GM12878 (cell line): ENCODE data around the gene FAM163A. TPM values are rescaled to one million over a fixed set of nuclear protein-coding genes. Genes with fewer than 3 reads are reported as not detected.

Experiments
- ATAC-seq: fragments of 200-7000 bp; cut with Tn5 transposase; 3 replicates; pipeline ENCODE4 v1.9.1; 2020; ENCODE audit warnings: mild to moderate bottlenecking, moderate library complexity
- BruUV-seq: library from RNA; stranded (reverse); fragments of 400-500 nt; replicated peaks from 2 replicates; lab custom pipeline; 2021; lab: Mats Ljungman, UMichigan
- CTCF ChIA-PET: fragments of 300-600 bp; sonication (Branson Sonifier 250); formaldehyde crosslinking; extraction: SDS; loops from one replicate; lab custom pipeline; 2021; ENCODE audit warnings: inconsistent platforms; lab: Yijun Ruan, JAX
- POLR2A ChIA-PET: fragments of 350-600 bp; formaldehyde crosslinking; extraction: SDS; loops from one replicate; lab custom pipeline; 2021; ENCODE audit warnings: inconsistent platforms; lab: Charles Lee
- RAD21 ChIA-PET: fragments of 300-600 bp; sonication (Branson Sonifier 250); formaldehyde crosslinking; loops from one replicate; lab custom pipeline; 2023; ENCODE audit warnings: antibody characterized with exemption; ENCODE audit not compliant: unreplicated experiment; lab: Charles Lee
- SMC1A ChIA-PET: fragments of 300-600 bp; sonication (Branson Sonifier 250); formaldehyde crosslinking; loops from one replicate; lab custom pipeline; 2023; ENCODE audit not compliant: unreplicated experiment, uncharacterized antibody; lab: Charles Lee
- DNase-seq: peaks from one replicate; pipeline ENCODE4 v3.0.0-alpha.2; 2011; ENCODE audit warnings: low read depth, low spot score
- FAIRE-seq: peaks from 3 replicates; lab custom pipeline; 2011; peaks lifted over from hg19 to GRCh38; lab: Jason Lieb, UNC
- H2AFZ ChIP-seq: 2 replicates; pipeline ENCODE4 v1.6.0; 2011; ENCODE audit warnings: low read depth, low read length, control low read depth; ENCODE audit not compliant: control insufficient read depth
- H3K27ac ChIP-seq: 2 replicates; pipeline ENCODE4 v1.5.1; 2011; ENCODE audit warnings: control low read depth; ENCODE audit not compliant: control insufficient read depth, insufficient read depth
- H3K27me3 ChIP-seq, 2 experiments: replicated peaks in 1 of 2; 2 replicates each; pipeline versions ENCODE4 v1.6.0 to v1.6.1; 2011; ENCODE audit warnings: low read length in 1 of 2; ENCODE audit not compliant: control insufficient read depth in 2 of 2, insufficient read depth in 2 of 2
- H3K36me3 ChIP-seq, 2 experiments: 2 replicates each; pipeline ENCODE4 v1.5.1; 2011; ENCODE audit warnings: low read length in 1 of 2; ENCODE audit not compliant: control insufficient read depth in 2 of 2, insufficient read depth in 2 of 2
- H3K4me1 ChIP-seq: 2 replicates; pipeline ENCODE4 v1.6.1; 2011; ENCODE audit warnings: mild to moderate bottlenecking, low read length, moderate library complexity, mixed read lengths; ENCODE audit not compliant: control insufficient read depth, insufficient read depth
- H3K4me2 ChIP-seq: 2 replicates; pipeline ENCODE4 v1.6.0; 2011; ENCODE audit warnings: control low read depth; ENCODE audit not compliant: control insufficient read depth, insufficient read depth
- H3K4me3 ChIP-seq: fragments of 200-600 bp; sonication (generic); 2 replicates; pipeline ENCODE4 v1.5.1; 2016
- H3K79me2 ChIP-seq: 2 replicates; pipeline ENCODE4 v1.6.0; 2011; ENCODE audit warnings: low read length; ENCODE audit not compliant: control insufficient read depth, insufficient read depth
- H3K9ac ChIP-seq: 2 replicates; pipeline ENCODE4 v1.8.0; 2011; ENCODE audit warnings: low read length, control low read depth, mixed read lengths; ENCODE audit not compliant: control insufficient read depth, insufficient read depth
- H3K9me3 ChIP-seq: replicated peaks from 3 replicates; pipeline ENCODE4 v1.5.1; 2011; ENCODE audit warnings: mild to moderate bottlenecking, low read length; ENCODE audit not compliant: control insufficient read depth, insufficient read depth
- H4K20me1 ChIP-seq: 2 replicates; pipeline ENCODE4 v1.6.0; 2011; ENCODE audit not compliant: control insufficient read depth, insufficient read depth
- BHLHE40 ChIP-seq, 2 experiments: fragments of 450-650 bp in 1 of 2; IDR thresholded peaks; 2 replicates each; pipeline ENCODE4 v1.6.1; 2011 to 2017; ENCODE audit warnings: low read depth in 2 of 2, borderline replicate concordance in 1 of 2, improper control_type of control experiment in 1 of 2, low read length in 1 of 2, mild to moderate bottlenecking in 1 of 2
- BMI1 ChIP-seq: fragments of 450-650 bp; IDR thresholded peaks from 2 replicates; pipeline ENCODE4 v1.6.1; 2016; ENCODE audit warnings: mild to moderate bottlenecking, moderate library complexity, borderline replicate concordance
- EED ChIP-seq: sonication (generic); IDR thresholded peaks from 2 replicates; pipeline ENCODE4 v1.6.1; 2016; ENCODE audit warnings: antibody characterized with exemption, low read depth
- ESRRA ChIP-seq: IDR thresholded peaks from 2 replicates; pipeline ENCODE4 v1.6.1; 2012; ENCODE audit warnings: mild to moderate bottlenecking, low read length, improper control_type of control experiment
- HCFC1 ChIP-seq: fragments of 150-350 bp; IDR thresholded peaks from 2 replicates; pipeline ENCODE4 v1.6.1; 2014; ENCODE audit warnings: low read length
- MAX ChIP-seq: IDR thresholded peaks from 2 replicates; pipeline ENCODE4 v1.6.1; 2012; ENCODE audit warnings: low read depth, low read length, improper control_type of control experiment
- MTA2 ChIP-seq: fragments of 450-650 bp; IDR thresholded peaks from 2 replicates; pipeline ENCODE4 v1.6.1; 2016; ENCODE audit warnings: low read depth, mild to moderate bottlenecking, moderate library complexity
- MTA3 ChIP-seq: IDR thresholded peaks from 2 replicates; pipeline ENCODE4 v1.6.1; 2012; ENCODE audit warnings: low read length, inconsistent platforms, borderline replicate concordance
- MYB ChIP-seq: fragments of 150-350 bp; IDR thresholded peaks from 2 replicates; pipeline ENCODE4 v1.6.1; 2014; ENCODE audit warnings: mild to moderate bottlenecking, low read depth, low read length, borderline replicate concordance
- NRF1 ChIP-seq: conservative IDR thresholded peaks from 2 replicates; pipeline ENCODE4 v1.6.1; 2011; ENCODE audit warnings: mild to moderate bottlenecking, low read depth, low read length, improper control_type of control experiment
- RCOR1 ChIP-seq: conservative IDR thresholded peaks from 2 replicates; pipeline ENCODE4 v1.6.1; 2012; ENCODE audit warnings: low read depth, low read length, improper control_type of control experiment
- SMAD5 ChIP-seq: IDR thresholded peaks from 2 replicates; pipeline ENCODE4 v1.6.1; 2016; ENCODE audit warnings: antibody characterized with exemption, low read depth
- TARDBP ChIP-seq: IDR thresholded peaks from 2 replicates; pipeline ENCODE4 v1.6.1; 2016; ENCODE audit warnings: borderline replicate concordance
- ZNF274 ChIP-seq: IDR thresholded peaks from one replicate; pipeline ENCODE4 v1.8.0; 2011; ENCODE audit not compliant: insufficient read length, insufficient read depth
- ZZZ3 ChIP-seq: IDR thresholded peaks from 2 replicates; pipeline ENCODE4 v1.6.1; 2011; ENCODE audit warnings: low read depth; ENCODE audit not compliant: control insufficient read depth, insufficient read length
- WGBS: methylation state at CpG from one replicate; pipeline ENCODE4 v1.1.6; 2016; ENCODE audit warnings: low lambda C conversion rate; ENCODE audit not compliant: insufficient replicate concordance, insufficient coverage; ENCODE audit errors: missing lambda C conversion rate; 5-methylcytosine and 5-hydroxymethylcytosine counted together
- in situ Hi-C: fragments of 300-500 bp; cut with MboI; formaldehyde crosslinking; loops from 9 replicates; pipeline ENCODE4 v1.14.3; 2018; ENCODE audit warnings: mixed read lengths
- intact Hi-C: fragments of 100-400 bp; cut with micrococcal nuclease; formaldehyde crosslinking; loops from one replicate; pipeline ENCODE4 v1.14.2; 2022; ENCODE audit not compliant: unreplicated experiment
- polyA plus RNA-seq, 11 experiments: library from polyadenylated mRNA; depleted of rRNA in 4 of 11; unstranded in 6 of 11; stranded (reverse) in 5 of 11; fragments of >200 nt; fragmentation: Nextera tagmentation in 4 of 11; fragmentation: Illumina TruSeq in 1 of 11; extraction: Ambion mirVana in 4 of 11; extraction: Trizol in 1 of 11; gene quantifications; 1 replicate in 1 of 11; 2 replicates in 10 of 11; pipeline versions ENCODE4 v1.2.1 to v1.2.3, GENCODE V29; 2011 to 2016; ENCODE audit warnings: inconsistent platforms in 2 of 11, missing spikeins in 2 of 11, low read depth in 1 of 11
- total RNA-seq, 4 experiments: library from RNA; depleted of rRNA in 3 of 4; stranded (reverse); fragments of >200 nt in 3 of 4; fragmentation: Illumina TruSeq in 1 of 4; extraction: Trizol in 1 of 4; gene quantifications; 2 replicates each; pipeline versions ENCODE4 v1.2.1 to v1.2.3, GENCODE V29; 2013 to 2021
- TF ChIP-seq, protein P1 (sequence below): fragments of 150-350 bp; IDR thresholded peaks from 2 replicates; pipeline ENCODE4 v1.6.1; 2014; ENCODE audit warnings: mild to moderate bottlenecking, low read depth, low read length

The FAM163A gene
- total and polyA plus RNA-seq, 10 of the 15 experiments (the other 5 are each of a cell fraction or from before 2014, with no cell fraction given), result not detected

DNA sequence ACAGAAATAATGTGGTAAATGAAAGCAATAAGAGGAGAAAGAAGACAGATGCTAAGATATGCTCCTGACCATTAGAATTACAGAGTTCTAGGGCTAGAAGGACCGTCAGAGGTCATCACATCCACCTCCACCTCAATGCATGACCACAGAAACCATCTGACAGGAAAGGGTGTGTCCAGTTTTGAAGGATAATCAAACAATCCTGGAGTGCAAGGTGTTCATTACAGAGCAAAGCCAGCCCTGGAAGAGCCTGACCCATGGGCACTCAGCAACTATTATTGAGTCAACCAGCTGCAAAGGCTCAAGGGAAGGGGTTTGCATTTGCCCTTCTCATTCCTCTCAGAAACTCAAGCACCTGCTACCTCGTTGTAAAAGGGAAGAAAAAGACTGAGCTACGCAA lies 88.1 kb downstream of the FAM163A start (continued):
- no peak for TF ChIP-seq MTA2
- TF ChIP-seq NRF1, result no peak
- TF ChIP-seq, all 136 proteins: peak for 0

GRCh38 chr1:179831852-179832699 lies 89.0 kb downstream of the FAM163A start:
- no peak overlapping the region for H3K9ac ChIP-seq
- in situ Hi-C loops, result no loop called here
- no peaks in the 10 kb centered on the region for H3K36me3 ChIP-seq
- ChIA-PET SMC1A (no interaction called here), POLR2A (interaction anchor here (1.1 kb wide), 1 partner anchor 9 kb away, joined by 3 read pairs; no protein-coding TSS in a partner anchor)
- no peaks in the 10 kb centered on the region for H3K79me2 ChIP-seq
- H2AFZ ChIP-seq, result no peak overlapping the region
- FAIRE-seq (no peak), DNase-seq (no peak)
- H3K4me3 ChIP-seq, result no peak overlapping the region
- BruUV-seq, result no TSS peak
- no peak overlapping the region for H3K27ac ChIP-seq
- WGBS, result 76% methylated on average over 9 of the region's 9 CpGs
- peaks cover 3% of the 10 kb centered on the region; the same call in 1 of the 2 replicates for H3K4me1 ChIP-seq
- no peak overlapping the region for H3K4me2 ChIP-seq
- no peaks in the 10 kb centered on the region for H3K9me3 ChIP-seq
- H4K20me1 ChIP-seq, result no peaks in the 10 kb centered on the region
- intact Hi-C loops, result no loop called here
- TF ChIP-seq BMI1 (no peak), MTA2 (no peak), ESRRA (no peak), RCOR1 (no peak), ZNF274 (no peak), ZZZ3 (no peak), BHLHE40 (IDR thresholded peaks at IDR 0.05; ENCODE audit: borderline replicate concordance in 1 of 2, low read depth in 2 of 2, low read length in 1 of 2) (no peak), MYB (no peak), TARDBP (no peak), MTA3 (no peak), HCFC1 (no peak), SMAD5 (no peak), EED (no peak), MAX (no peak)
- TF ChIP-seq, protein P1, sequence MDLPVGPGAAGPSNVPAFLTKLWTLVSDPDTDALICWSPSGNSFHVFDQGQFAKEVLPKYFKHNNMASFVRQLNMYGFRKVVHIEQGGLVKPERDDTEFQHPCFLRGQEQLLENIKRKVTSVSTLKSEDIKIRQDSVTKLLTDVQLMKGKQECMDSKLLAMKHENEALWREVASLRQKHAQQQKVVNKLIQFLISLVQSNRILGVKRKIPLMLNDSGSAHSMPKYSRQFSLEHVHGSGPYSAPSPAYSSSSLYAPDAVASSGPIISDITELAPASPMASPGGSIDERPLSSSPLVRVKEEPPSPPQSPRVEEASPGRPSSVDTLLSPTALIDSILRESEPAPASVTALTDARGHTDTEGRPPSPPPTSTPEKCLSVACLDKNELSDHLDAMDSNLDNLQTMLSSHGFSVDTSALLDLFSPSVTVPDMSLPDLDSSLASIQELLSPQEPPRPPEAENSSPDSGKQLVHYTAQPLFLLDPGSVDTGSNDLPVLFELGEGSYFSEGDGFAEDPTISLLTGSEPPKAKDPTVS, result no peak
- TF ChIP-seq, all 136 proteins: peak for 0
- peak; percentile 40 for ATAC-seq
- ChIA-PET CTCF (interaction anchor here (1.4 to 1.7 kb wide), 2 partner anchors 9 to 17 kb away, joined by 4 to 11 read pairs; no protein-coding TSS in a partner anchor), RAD21 (interaction anchor here (1.2 kb wide), 1 partner anchor 17 kb away, joined by 4 read pairs; no protein-coding TSS in a partner anchor)
- H3K27me3 ChIP-seq, result no peaks in the 10 kb centered on the region
